GM18870 (cell line): Measurements from ENCODE around the gene PLCD4.
A peak's percentile ranks its signal among the peaks of the same experiment; 100 is the strongest.

ENCODE experiments used
- ATAC-seq: cut with Tn5 transposase; IDR thresholded peaks from one replicate; pipeline ENCODE4 v1.9.1; 2021; ENCODE audit warnings: moderate library complexity; ENCODE audit not compliant: unreplicated experiment

The PLCD4 gene

GRCh38 chr2:218662377-218662776, 54.7 kb downstream of the PLCD4 start:
- ATAC-seq, result no peak

- ATAC-seq, result no peak
Observed at GRCh38 chr2:218662827-218663226, 55.1 kb downstream of the PLCD4 start.

- ATAC-seq, result no peak
Observed at GRCh38 chr2:218663901-218664300, 56.2 kb downstream of the PLCD4 start.

- ATAC-seq, result no peak
Observed at GRCh38 chr2:218664653-218665052, 57.0 kb downstream of the PLCD4 start.

GRCh38 chr2:218671097-218671653, 63.5 kb downstream of the PLCD4 start:
- no peak for ATAC-seq

GRCh38 chr2:218671654-218672566, 64.2 kb downstream of the PLCD4 start, which contains the start of the genes RNF25 and STK36:
Gene RNF25, minus strand, starts transcription at chr2:218672002. Its CDS starts 32 bp downstream, at chr2:218671970.
Gene STK36, plus strand, starts transcription at chr2:218672086. Its CDS starts 744 bp downstream, at chr2:218672830.
- peak; percentile 90 for ATAC-seq

- no peak for ATAC-seq
Observed at GRCh38 chr2:218679119-218679518, 71.4 kb downstream of the PLCD4 start.

- no peak for ATAC-seq
Observed at GRCh38 chr2:218680061-218680460, 72.4 kb downstream of the PLCD4 start.
